H9 (cell line): Measurements from ENCODE around the gene RPS19. TPM values are rescaled to one million over a fixed set of nuclear protein-coding genes. Genes with fewer than 3 reads are reported as not detected.

ENCODE experiments used
- DNase-seq: peaks from one replicate; pipeline ENCODE4 v3.0.0-alpha.2; 2017
- H2AFZ ChIP-seq: one replicate; pipeline ENCODE4 v1.6.1; 2013; ENCODE audit warnings: mild to moderate bottlenecking, low read length, control low read depth, moderate library complexity
- H2AK5ac ChIP-seq: 2 replicates; pipeline ENCODE4 v1.6.1; 2013; ENCODE audit warnings: low read length, control low read depth, mixed read lengths; ENCODE audit not compliant: insufficient read length
- H2BK120ac ChIP-seq: one replicate; pipeline ENCODE4 v1.6.1; 2013; ENCODE audit warnings: low read depth, mild to moderate bottlenecking, low read length, control low read depth, inconsistent platforms; ENCODE audit not compliant: poor library complexity, severe bottlenecking
- H2BK12ac ChIP-seq: 2 replicates; pipeline ENCODE4 v1.6.1; 2013; ENCODE audit warnings: low read length, control low read depth, mixed read lengths, low read depth; ENCODE audit not compliant: insufficient read length
- H2BK15ac ChIP-seq: 2 replicates; pipeline ENCODE4 v1.6.1; 2013; ENCODE audit warnings: low read depth, low read length, control low read depth
- H2BK20ac ChIP-seq: one replicate; pipeline ENCODE4 v1.6.1; 2013; ENCODE audit warnings: low read depth, mild to moderate bottlenecking, low read length, control low read depth, inconsistent platforms; ENCODE audit not compliant: poor library complexity, severe bottlenecking
- H2BK5ac ChIP-seq: 2 replicates; pipeline ENCODE4 v1.6.1; 2013; ENCODE audit warnings: low read length, control low read depth, mixed read lengths; ENCODE audit not compliant: insufficient read length
- H3K14ac ChIP-seq: 2 replicates; pipeline ENCODE4 v1.6.1; 2013; ENCODE audit warnings: low read length, control low read depth; ENCODE audit not compliant: insufficient read depth
- H3K18ac ChIP-seq: 2 replicates; pipeline ENCODE4 v1.6.1; 2013; ENCODE audit warnings: low read depth, mild to moderate bottlenecking, mixed read lengths, low read length, control low read depth; ENCODE audit not compliant: insufficient read length
- H3K23ac ChIP-seq: 2 replicates; pipeline ENCODE4 v1.6.1; 2013; ENCODE audit warnings: low read length, control low read depth, mixed read lengths, low read depth; ENCODE audit not compliant: insufficient read length
- H3K23me2 ChIP-seq: 2 replicates; pipeline ENCODE4 v1.6.1; 2013; ENCODE audit warnings: low read depth, mild to moderate bottlenecking, mixed read lengths, low read length, control low read depth; ENCODE audit not compliant: insufficient read length, poor library complexity, severe bottlenecking
- H3K27ac ChIP-seq: 2 replicates; pipeline ENCODE4 v1.5.1; 2013; ENCODE audit warnings: low read length, control low read depth, mixed read lengths, low read depth; ENCODE audit not compliant: insufficient read length
- H3K27me3 ChIP-seq: 2 replicates; pipeline ENCODE4 v1.6.1; 2013; ENCODE audit warnings: low read length, control low read depth, inconsistent platforms; ENCODE audit not compliant: insufficient read depth
- H3K4ac ChIP-seq: 2 replicates; pipeline ENCODE4 v1.6.1; 2013; ENCODE audit warnings: low read depth, mild to moderate bottlenecking, control low read depth, inconsistent platforms, low read length, moderate library complexity
- H3K4me1 ChIP-seq: 2 replicates; pipeline ENCODE4 v1.6.1; 2013; ENCODE audit warnings: low read length, control low read depth, inconsistent platforms; ENCODE audit not compliant: insufficient read depth
- H3K4me2 ChIP-seq: 2 replicates; pipeline ENCODE4 v1.6.1; 2013; ENCODE audit warnings: low read length, control low read depth, mixed read lengths; ENCODE audit not compliant: insufficient read length, insufficient read depth
- H3K56ac ChIP-seq: 2 replicates; pipeline ENCODE4 v1.6.1; 2013; ENCODE audit warnings: low read depth, mild to moderate bottlenecking, mixed read lengths, low read length, control low read depth; ENCODE audit not compliant: insufficient read length
- H3K79me1 ChIP-seq: 2 replicates; pipeline ENCODE4 v1.6.1; 2013; ENCODE audit warnings: low read depth, mild to moderate bottlenecking, moderate library complexity, low read length, control low read depth, inconsistent platforms; ENCODE audit not compliant: insufficient read depth, poor library complexity, severe bottlenecking
- H3K79me2 ChIP-seq: 2 replicates; pipeline ENCODE4 v1.6.1; 2013; ENCODE audit warnings: low read length, control low read depth, inconsistent platforms; ENCODE audit not compliant: insufficient read depth
- H3K9ac ChIP-seq: 2 replicates; pipeline ENCODE4 v1.6.1; 2013; ENCODE audit warnings: low read length, control low read depth, mixed read lengths; ENCODE audit not compliant: insufficient read length; ENCODE audit errors: extremely low read depth
- H3K9me3 ChIP-seq: one replicate; pipeline ENCODE4 v1.6.1; 2013; ENCODE audit warnings: low read depth, low read length, inconsistent platforms; ENCODE audit not compliant: control insufficient read depth
- H3T11ph ChIP-seq: one replicate; pipeline ENCODE4 v1.6.1; 2013; ENCODE audit warnings: mild to moderate bottlenecking, low read length, control low read depth, inconsistent platforms
- H4K20me1 ChIP-seq: one replicate; pipeline ENCODE4 v1.6.1; 2013; ENCODE audit not compliant: control insufficient read depth, insufficient read length, insufficient read depth
- H4K5ac ChIP-seq: 2 replicates; pipeline ENCODE4 v1.6.1; 2013; ENCODE audit warnings: low read depth, mild to moderate bottlenecking, mixed read lengths, low read length, control low read depth; ENCODE audit not compliant: insufficient read length
- H4K8ac ChIP-seq: replicated peaks from 2 replicates; pipeline ENCODE4 v1.6.1; 2013; ENCODE audit warnings: low read length, control low read depth, mixed read lengths, low read depth; ENCODE audit not compliant: insufficient read length
- H4K91ac ChIP-seq: 2 replicates; pipeline ENCODE4 v1.6.1; 2013; ENCODE audit warnings: low read depth, mild to moderate bottlenecking, moderate library complexity, mixed read lengths, low read length, control low read depth; ENCODE audit not compliant: insufficient read length
- H3K27ac Mint-ChIP-seq, 3 experiments: 2 replicates in 2 of 3; 3 replicates in 1 of 3; pipeline ENCODE4 v1.8.0; 2020 to 2021; ENCODE audit warnings: mixed read lengths in 3 of 3, mild to moderate bottlenecking in 1 of 3, moderate library complexity in 1 of 3
- H3K27me3 Mint-ChIP-seq: 2 replicates; pipeline ENCODE4 v1.8.0; 2021; ENCODE audit warnings: low read depth, mild to moderate bottlenecking, moderate library complexity, mixed read lengths
- H3K36me3 Mint-ChIP-seq, 3 experiments: 2 replicates in 2 of 3; 3 replicates in 1 of 3; pipeline ENCODE4 v1.8.0; 2020 to 2021; ENCODE audit warnings: low read depth in 3 of 3, mixed read lengths in 3 of 3; ENCODE audit not compliant: insufficient read depth in 1 of 3
- H3K4me1 Mint-ChIP-seq, 2 experiments: 2 replicates each; pipeline ENCODE4 v1.8.0; 2020; ENCODE audit warnings: mixed read lengths in 2 of 2
- H3K4me3 Mint-ChIP-seq, 2 experiments: 2 replicates in 1 of 2; 3 replicates in 1 of 2; pipeline ENCODE4 v1.8.0; 2020 to 2021; ENCODE audit warnings: mild to moderate bottlenecking in 2 of 2, mixed read lengths in 2 of 2, moderate library complexity in 1 of 2
- H3K9me3 Mint-ChIP-seq, 2 experiments: 2 replicates in 1 of 2; 3 replicates in 1 of 2; pipeline ENCODE4 v1.8.0; 2020; ENCODE audit warnings: mild to moderate bottlenecking in 2 of 2, mixed read lengths in 2 of 2, moderate library complexity in 1 of 2
- CTCF ChIP-seq: fragments of 200-600 bp; sonication (generic); conservative IDR thresholded peaks from 3 replicates; pipeline ENCODE4 v1.8.0; 2021; ENCODE audit warnings: antibody characterized with exemption, mild to moderate bottlenecking
- WGBS: extraction: QIAGEN DNeasy Blood & Tissue Kit; methylation state at CpG from one replicate; pipeline ENCODE4 v1.1.7; 2013; ENCODE audit warnings: missing lambda C conversion rate, low lambda C conversion rate, mixed read lengths; ENCODE audit not compliant: insufficient read length; ENCODE audit errors: extremely low coverage; 5-methylcytosine and 5-hydroxymethylcytosine counted together
- total RNA-seq: library from RNA; stranded (reverse); gene quantifications from 2 replicates; pipeline ENCODE4 v1.2.1, GENCODE V29; 2021

Gene RPS19
- total RNA-seq, 1 experiment from 2014 or later, result 3,024 TPM

GRCh38 chr19:41850381-41850780 lies 9.7 kb upstream of the RPS19 start:
- H3K56ac ChIP-seq, result no peak overlapping the region
- no peak overlapping the region for H3K27ac ChIP-seq
- Mint-ChIP-seq H3K27ac (no peak overlapping the region), H3K27me3 (peaks cover 38% of the 10 kb centered on the region), H3K4me1 (peaks cover 0 to 3% of the 10 kb centered on the region in 2 experiments; a peak in 2 of 4 replicates), H3K9me3 (peaks cover 0 to 26% of the 10 kb centered on the region in 2 experiments; a peak in 3 of 5 replicates), H3K36me3 (peaks cover 0 to 5% (median 0%) of the 10 kb centered on the region in 3 experiments; a peak in 1 of 7 replicates), H3K4me3 (no peak overlapping the region)
- H3K9me3 ChIP-seq, result no peaks in the 10 kb centered on the region
- no peaks in the 10 kb centered on the region for H4K20me1 ChIP-seq
- H4K91ac ChIP-seq, result no peak overlapping the region
- TF ChIP-seq CTCF, result no peak
- no peak overlapping the region for H2BK120ac ChIP-seq
- no peak overlapping the region for H3K9ac ChIP-seq
- no peak overlapping the region for H2BK15ac ChIP-seq
- no peak overlapping the region for H3K14ac ChIP-seq
- no peak overlapping the region for H2BK5ac ChIP-seq
- no peak overlapping the region for H3K23ac ChIP-seq
- H4K5ac ChIP-seq, result no peak overlapping the region
- no peak for DNase-seq
- no peak overlapping the region for H2AFZ ChIP-seq
- no peaks in the 10 kb centered on the region for H3K79me1 ChIP-seq
- no peak overlapping the region for H3K18ac ChIP-seq
- H3K4ac ChIP-seq, result no peak overlapping the region
- no peak overlapping the region for H2BK20ac ChIP-seq
- no peaks in the 10 kb centered on the region for H3K79me2 ChIP-seq
- H3K23me2 ChIP-seq, result no peaks in the 10 kb centered on the region
- no peak overlapping the region for H3K4me2 ChIP-seq
- H2BK12ac ChIP-seq, result no peak overlapping the region
- H2AK5ac ChIP-seq, result no peak overlapping the region
- no peak overlapping the region for H3T11ph ChIP-seq
- no peaks in the 10 kb centered on the region for H3K27me3 ChIP-seq
- no CpG with 5 or more reads among the region's 5 CpGs for WGBS
- no peak overlapping the region for H4K8ac ChIP-seq
- H3K4me1 ChIP-seq, result no peaks in the 10 kb centered on the region; the same call in 1 of the 2 replicates
